Caco-2 (cell line): ENCODE results near the gene CERS1. TPM values are rescaled to one million over a fixed set of nuclear protein-coding genes. Genes with fewer than 3 reads are reported as not detected.

ENCODE experiments used
- BruUV-seq: library from RNA; stranded (reverse); fragments of 400-500 nt; replicated peaks from 2 replicates; lab custom pipeline; 2021; lab: Mats Ljungman, UMichigan
- CTCF ChIA-PET: fragments of 300-600 bp; sonication (Branson Sonifier 250); formaldehyde crosslinking; loops from one replicate; lab custom pipeline; 2022; ENCODE audit warnings: antibody characterized with exemption; lab: Charles Lee
- POLR2A ChIA-PET: fragments of 300-600 bp; sonication (Branson Sonifier 250); formaldehyde crosslinking; loops from one replicate; lab custom pipeline; 2022; ENCODE audit warnings: antibody characterized with exemption; lab: Charles Lee
- DNase-seq, 2 experiments: peaks; one replicate each; pipeline versions ENCODE4 v3.0.0 to v3.0.0-alpha.2; 2020 to 2022
- H3K27me3 ChIP-seq: replicated peaks from 2 replicates; pipeline ENCODE4 v1.6.0; 2011; ENCODE audit warnings: low read length; ENCODE audit not compliant: control insufficient read depth, insufficient read depth
- H3K36me3 ChIP-seq: 2 replicates; pipeline ENCODE4 v1.5.1; 2011; ENCODE audit warnings: low read length; ENCODE audit not compliant: control insufficient read depth, insufficient read depth
- H3K4me1 ChIP-seq: fragments of 250-450 bp; sonication (Bioruptor Pico); 2 replicates; pipeline ENCODE4 v1.5.1; 2020; ENCODE audit warnings: mild to moderate bottlenecking
- H3K4me3 ChIP-seq: 2 replicates; pipeline ENCODE4 v1.5.1; 2011; ENCODE audit warnings: low read depth, mild to moderate bottlenecking, control low read depth, low read length
- H3K9me3 ChIP-seq: fragments of 250-450 bp; sonication (Bioruptor Pico); 2 replicates; pipeline ENCODE4 v1.5.1; 2020; ENCODE audit warnings: mild to moderate bottlenecking, moderate library complexity
- H3K27ac Mint-ChIP-seq: one replicate; pipeline ENCODE4 v1.8.0; 2022; ENCODE audit warnings: mixed read lengths; ENCODE audit not compliant: unreplicated experiment
- H3K27me3 Mint-ChIP-seq: one replicate; pipeline ENCODE4 v1.8.0; 2022; ENCODE audit warnings: mixed read lengths; ENCODE audit not compliant: insufficient read depth, unreplicated experiment
- H3K36me3 Mint-ChIP-seq: one replicate; pipeline ENCODE4 v1.8.0; 2022; ENCODE audit warnings: mild to moderate bottlenecking, mixed read lengths; ENCODE audit not compliant: insufficient read depth, unreplicated experiment
- H3K4me1 Mint-ChIP-seq: one replicate; pipeline ENCODE4 v1.8.0; 2022; ENCODE audit warnings: low read depth, mixed read lengths; ENCODE audit not compliant: unreplicated experiment
- H3K4me3 Mint-ChIP-seq: one replicate; pipeline ENCODE4 v1.8.0; 2022; ENCODE audit warnings: mild to moderate bottlenecking, moderate library complexity, mixed read lengths; ENCODE audit not compliant: unreplicated experiment
- H3K9me3 Mint-ChIP-seq: one replicate; pipeline ENCODE4 v1.8.0; 2022; ENCODE audit warnings: mixed read lengths; ENCODE audit not compliant: unreplicated experiment
- intact Hi-C: fragments of 100-400 bp; cut with micrococcal nuclease; formaldehyde crosslinking; loops from one replicate; pipeline ENCODE4 v1.10.0; 2022; ENCODE audit not compliant: unreplicated experiment
- total RNA-seq: library from RNA; stranded (reverse); gene quantifications from 2 replicates; pipeline ENCODE4 v1.2.3, GENCODE V29; 2022
- TF ChIP-seq, protein P1 (sequence below), 2 experiments: fragments of 200-600 bp in 1 of 2; IDR thresholded peaks; 1 replicate in 1 of 2; 2 replicates in 1 of 2; pipeline versions ENCODE4 v1.5.1 to v1.8.0; 2011 to 2022; ENCODE audit warnings: antibody characterized with exemption in 1 of 2, control low read depth in 1 of 2, inconsistent platforms in 1 of 2, low read depth in 1 of 2, low read length in 1 of 2, mild to moderate bottlenecking in 1 of 2, moderate library complexity in 1 of 2; ENCODE audit not compliant: insufficient read depth in 1 of 2, severe bottlenecking in 1 of 2, unreplicated experiment in 1 of 2

CERS1 gene
- total RNA-seq, 1 experiment from 2014 or later = 20.3 TPM

DNA sequence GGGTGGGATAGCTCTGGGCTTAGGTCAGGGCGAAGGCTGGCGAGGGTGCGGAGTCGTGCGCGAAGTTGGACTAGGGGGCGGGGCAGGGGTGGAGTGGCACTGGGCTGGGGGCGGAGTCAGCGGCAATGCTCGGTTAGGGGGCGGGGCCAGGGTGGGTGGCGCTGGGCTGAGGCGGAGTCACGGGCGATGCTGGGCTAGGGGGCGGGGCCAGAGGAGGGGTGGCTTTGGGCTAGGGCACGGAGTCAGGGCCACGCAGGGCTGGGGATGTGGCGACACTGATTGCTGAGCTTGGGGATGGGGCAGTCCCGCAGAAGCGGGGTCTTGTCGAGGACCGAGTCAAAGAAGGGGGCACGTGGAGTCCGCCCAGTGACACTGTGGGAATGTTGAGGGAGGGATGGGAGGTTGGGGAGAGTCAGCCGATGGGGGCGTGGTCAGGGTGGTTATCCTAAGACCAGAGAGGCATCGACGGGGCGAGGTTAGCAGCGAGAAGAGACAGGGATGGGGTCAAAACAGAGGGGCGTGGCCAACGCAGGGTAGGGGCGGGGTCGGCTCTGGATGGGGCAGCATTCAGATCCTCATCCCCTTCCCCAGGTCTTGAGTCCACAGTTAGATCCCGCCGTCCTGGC, 36.4 kb upstream of the CERS1 start:
- intact Hi-C loops = no loop called here
- Mint-ChIP-seq H3K4me1 (no peaks in the 10 kb centered on the region), H3K9me3 (no peaks in the 10 kb centered on the region), H3K27ac (no peak overlapping the region), H3K36me3 (peaks cover 37% of the 10 kb centered on the region), H3K27me3 (no peaks in the 10 kb centered on the region), H3K4me3 (peak overlapping the region; percentile 40)
- ChIA-PET POLR2A (no interaction called here), CTCF (no interaction called here)
- peak; percentile 47 to 55 for DNase-seq
- TF ChIP-seq, protein P1, sequence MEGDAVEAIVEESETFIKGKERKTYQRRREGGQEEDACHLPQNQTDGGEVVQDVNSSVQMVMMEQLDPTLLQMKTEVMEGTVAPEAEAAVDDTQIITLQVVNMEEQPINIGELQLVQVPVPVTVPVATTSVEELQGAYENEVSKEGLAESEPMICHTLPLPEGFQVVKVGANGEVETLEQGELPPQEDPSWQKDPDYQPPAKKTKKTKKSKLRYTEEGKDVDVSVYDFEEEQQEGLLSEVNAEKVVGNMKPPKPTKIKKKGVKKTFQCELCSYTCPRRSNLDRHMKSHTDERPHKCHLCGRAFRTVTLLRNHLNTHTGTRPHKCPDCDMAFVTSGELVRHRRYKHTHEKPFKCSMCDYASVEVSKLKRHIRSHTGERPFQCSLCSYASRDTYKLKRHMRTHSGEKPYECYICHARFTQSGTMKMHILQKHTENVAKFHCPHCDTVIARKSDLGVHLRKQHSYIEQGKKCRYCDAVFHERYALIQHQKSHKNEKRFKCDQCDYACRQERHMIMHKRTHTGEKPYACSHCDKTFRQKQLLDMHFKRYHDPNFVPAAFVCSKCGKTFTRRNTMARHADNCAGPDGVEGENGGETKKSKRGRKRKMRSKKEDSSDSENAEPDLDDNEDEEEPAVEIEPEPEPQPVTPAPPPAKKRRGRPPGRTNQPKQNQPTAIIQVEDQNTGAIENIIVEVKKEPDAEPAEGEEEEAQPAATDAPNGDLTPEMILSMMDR (IDR thresholded peaks at IDR 0.05; ENCODE audit: insufficient read depth in 1 of 2, low read depth in 1 of 2, low read length in 1 of 2, severe bottlenecking in 1 of 2, unreplicated experiment in 1 of 2) = no peak
- Histone ChIP-seq H3K4me3 (no peak overlapping the region), H3K27me3 (no peaks in the 10 kb centered on the region), H3K4me1 (no peaks in the 10 kb centered on the region), H3K9me3 (no peaks in the 10 kb centered on the region), H3K36me3 (peaks cover 2% of the 10 kb centered on the region; the same call in 1 of the 2 replicates)
- BruUV-seq = no TSS peak

DNA sequence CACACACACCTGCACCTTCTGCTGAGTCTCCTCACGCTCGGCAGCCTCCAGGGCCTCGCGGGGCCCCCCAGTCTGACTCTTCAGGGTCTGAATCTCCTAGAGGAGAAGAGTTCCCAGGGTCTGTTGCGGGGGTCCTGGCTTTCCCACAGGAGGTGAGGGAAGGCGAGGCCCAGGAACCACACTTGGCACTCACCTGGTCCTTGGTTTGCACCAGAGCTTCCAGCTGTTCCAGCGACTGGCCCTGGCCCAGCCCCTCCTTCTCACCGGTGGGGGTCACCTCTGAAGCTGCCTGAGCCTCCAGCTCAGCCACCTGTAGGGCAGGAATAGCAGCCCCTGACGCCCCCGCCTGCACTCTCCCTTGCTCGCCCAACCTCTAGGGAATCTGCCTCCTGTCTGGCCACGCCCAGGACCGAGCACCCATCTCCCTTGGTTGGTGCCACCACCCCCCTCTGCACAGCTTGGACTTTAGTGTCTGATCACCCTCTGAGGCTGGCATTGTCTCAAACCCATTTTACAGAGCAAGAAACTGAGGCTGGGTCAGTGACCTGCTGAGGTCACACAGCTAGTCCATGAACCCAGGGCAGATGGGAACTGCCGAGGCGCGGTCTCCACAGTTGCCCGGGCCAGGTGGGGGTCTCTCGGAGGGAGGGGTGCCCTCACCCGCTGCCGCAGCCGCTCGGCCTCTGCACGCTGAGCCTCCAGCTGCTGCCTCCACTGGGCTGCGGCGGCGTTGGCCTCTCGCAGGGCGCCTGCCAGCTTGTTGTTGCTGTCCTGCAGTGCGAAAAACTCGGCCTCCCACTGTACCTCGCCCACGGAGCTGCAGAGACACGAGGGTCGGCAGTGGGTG, 35.6 kb upstream of the CERS1 start:
- H3K4me1 Mint-ChIP-seq = no peaks in the 10 kb centered on the region
- TF ChIP-seq, protein P1 (IDR thresholded peaks at IDR 0.05; ENCODE audit: insufficient read depth in 1 of 2, low read depth in 1 of 2, low read length in 1 of 2, severe bottlenecking in 1 of 2, unreplicated experiment in 1 of 2) = no peak
- H3K27me3 ChIP-seq = no peaks in the 10 kb centered on the region
- no peaks in the 10 kb centered on the region for H3K9me3 Mint-ChIP-seq
- no TSS peak for BruUV-seq
- H3K36me3 ChIP-seq = peaks cover 2% of the 10 kb centered on the region; the same call in 1 of the 2 replicates
- no peak for DNase-seq
- intact Hi-C loops = no loop called here
- POLR2A ChIA-PET = no interaction called here
- no peak overlapping the region for H3K4me3 ChIP-seq
- no peaks in the 10 kb centered on the region for H3K4me1 ChIP-seq
- H3K27me3 Mint-ChIP-seq = no peaks in the 10 kb centered on the region
- peaks cover 43% of the 10 kb centered on the region for H3K36me3 Mint-ChIP-seq
- no peak overlapping the region for H3K4me3 Mint-ChIP-seq
- no peaks in the 10 kb centered on the region for H3K9me3 ChIP-seq
- CTCF ChIA-PET = no interaction called here
- H3K27ac Mint-ChIP-seq = no peak overlapping the region

DNA sequence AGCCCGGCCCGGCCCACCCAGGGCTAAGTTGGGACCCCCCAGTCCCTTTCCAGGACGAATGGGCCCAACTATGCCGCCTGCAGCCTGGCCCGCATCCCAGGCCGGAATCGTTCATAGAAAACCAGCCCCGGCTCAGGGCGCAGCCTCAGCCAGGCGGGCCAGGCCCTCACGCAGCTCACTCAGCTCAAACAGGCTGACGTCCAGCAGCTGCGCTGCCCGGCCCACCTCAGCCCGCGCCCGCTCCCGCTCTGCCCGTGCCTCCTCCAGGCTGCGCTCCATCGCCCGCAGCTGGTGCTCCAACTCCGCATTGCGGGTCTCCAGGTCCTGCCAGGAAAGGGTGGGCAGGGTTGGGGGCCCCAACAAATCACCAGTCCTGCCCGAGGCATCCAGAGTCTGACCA, 33.4 kb upstream of the CERS1 start:
- peaks cover 66% of the 10 kb centered on the region for H3K36me3 Mint-ChIP-seq
- no peak for DNase-seq
- H3K4me1 Mint-ChIP-seq = no peaks in the 10 kb centered on the region
- H3K9me3 Mint-ChIP-seq = no peaks in the 10 kb centered on the region
- no peak overlapping the region for H3K27ac Mint-ChIP-seq
- BruUV-seq = no TSS peak
- no peaks in the 10 kb centered on the region for H3K4me1 ChIP-seq
- no peaks in the 10 kb centered on the region for H3K27me3 ChIP-seq
- H3K36me3 ChIP-seq = peaks cover 2% of the 10 kb centered on the region; the same call in 1 of the 2 replicates
- H3K4me3 Mint-ChIP-seq = no peak overlapping the region
- intact Hi-C loops = no loop called here
- H3K9me3 ChIP-seq = no peaks in the 10 kb centered on the region
- no peak overlapping the region for H3K4me3 ChIP-seq
- TF ChIP-seq, protein P1 (IDR thresholded peaks at IDR 0.05; ENCODE audit: insufficient read depth in 1 of 2, low read depth in 1 of 2, low read length in 1 of 2, severe bottlenecking in 1 of 2, unreplicated experiment in 1 of 2) = no peak
- ChIA-PET CTCF (no interaction called here), POLR2A (interaction anchor here (1.0 kb wide), 1 partner anchor 10 kb away, joined by 3 read pairs; the partner anchor contains the start of gene DDX49)
- H3K27me3 Mint-ChIP-seq = no peaks in the 10 kb centered on the region
